Epithelial cell of prostate (primary cell): Measurements from ENCODE around the gene UBL7.

Source experiments
- DNase-seq: peaks from one replicate; pipeline ENCODE4 v3.0.0-alpha.2; 2011; ENCODE audit warnings: low read depth, low spot score
- H3K27ac ChIP-seq: fragments of 450-650 bp; 2 replicates; pipeline ENCODE4 v1.5.1; 2017; ENCODE audit warnings: mild to moderate bottlenecking

The UBL7 gene

DNA sequence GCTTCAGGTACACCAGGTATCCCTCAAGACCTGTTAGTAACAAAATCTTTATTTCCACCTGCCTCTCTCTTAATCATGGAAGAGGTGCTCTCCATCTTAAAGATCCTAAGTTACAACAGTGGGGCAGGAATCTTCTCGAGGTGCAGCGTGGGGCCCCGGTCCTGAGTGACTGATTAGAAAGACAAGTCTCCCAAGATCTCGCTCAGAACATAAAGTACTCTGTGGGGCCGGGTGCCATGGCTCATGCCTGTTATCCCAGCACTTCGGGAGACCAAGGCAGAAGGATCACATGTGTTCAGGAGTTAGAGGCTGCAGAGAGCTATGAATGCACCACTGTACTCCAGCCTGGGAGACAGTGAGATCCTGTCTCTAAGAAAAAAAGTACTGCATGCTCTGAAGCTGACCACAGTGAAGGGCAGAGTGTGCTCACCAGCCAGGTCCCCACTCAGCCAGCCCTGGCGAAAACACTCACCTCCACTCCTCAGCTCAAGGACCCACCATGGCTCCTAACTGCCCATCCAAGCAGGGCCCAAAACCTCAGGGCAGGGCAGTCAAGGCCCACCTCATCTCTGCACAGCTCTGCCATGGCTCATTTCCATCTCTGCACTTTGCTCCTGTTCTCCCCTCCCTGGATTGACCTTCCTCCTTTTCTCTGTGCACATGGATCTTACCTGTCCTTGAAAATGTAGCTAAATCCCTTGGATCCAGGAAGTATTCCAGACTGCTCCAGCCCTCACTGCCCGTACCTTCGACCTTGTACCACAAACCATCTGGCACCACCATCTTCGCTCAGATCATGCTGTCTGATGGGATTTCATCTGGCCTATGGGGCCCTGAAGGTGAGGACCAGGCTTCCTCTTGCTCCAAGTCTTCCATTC lies 34.3 kb downstream of the UBL7 start:
- H3K27ac ChIP-seq = peak overlapping the region; percentile 36
- DNase-seq = no peak

DNA sequence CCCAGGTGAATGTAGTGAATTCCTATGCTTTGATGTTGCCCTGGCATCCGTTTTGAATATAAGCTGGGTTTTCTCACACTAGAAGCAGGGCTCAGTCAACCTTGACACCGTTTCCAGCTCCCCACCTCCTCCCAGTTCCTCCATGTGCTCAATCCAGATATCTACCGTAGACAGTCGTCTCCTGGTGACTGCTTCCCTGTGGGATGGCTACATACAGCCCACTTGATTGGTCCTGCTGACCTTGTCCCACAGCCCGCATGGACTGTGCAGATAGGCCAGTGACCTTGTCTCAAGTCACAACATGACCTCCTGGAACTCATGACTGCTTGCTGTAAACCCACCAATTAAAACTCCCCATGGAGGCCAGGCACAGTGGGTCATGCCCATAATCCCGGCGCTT lies 35.3 kb downstream of the UBL7 start:
- H3K27ac ChIP-seq = peak overlapping the region; percentile 88
- no peak for DNase-seq

DNA sequence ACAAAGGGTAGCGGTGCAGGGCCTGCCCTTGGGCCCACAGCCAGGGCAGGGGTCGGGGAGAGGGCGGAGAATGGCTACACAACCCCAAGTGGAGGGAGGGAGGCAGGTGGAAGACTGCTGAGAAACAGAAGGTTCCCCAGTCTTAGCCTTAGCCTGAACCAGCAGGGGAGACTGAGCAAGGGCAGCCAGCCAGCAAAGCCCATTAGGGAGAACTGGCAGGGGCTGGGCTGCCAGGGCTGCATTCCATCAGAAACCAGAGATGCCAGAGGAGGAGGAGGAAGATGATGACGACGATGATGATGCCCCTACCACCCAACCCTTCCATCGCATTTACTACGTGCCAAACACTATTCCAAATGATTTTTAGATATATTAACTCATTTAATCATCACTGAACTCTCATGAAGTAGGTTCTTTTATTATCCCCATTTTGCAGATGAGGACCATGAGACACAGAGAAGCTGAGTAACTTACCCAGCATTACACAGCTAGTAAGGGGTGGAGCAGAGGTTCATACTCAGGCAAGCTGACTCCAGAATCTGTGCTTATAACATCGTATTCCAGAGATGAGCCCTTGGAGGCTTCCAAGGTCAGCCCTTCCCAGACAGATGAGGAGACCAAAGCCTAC lies 35.9 kb downstream of the UBL7 start:
- H3K27ac ChIP-seq = peak overlapping the region; percentile 88

DNA sequence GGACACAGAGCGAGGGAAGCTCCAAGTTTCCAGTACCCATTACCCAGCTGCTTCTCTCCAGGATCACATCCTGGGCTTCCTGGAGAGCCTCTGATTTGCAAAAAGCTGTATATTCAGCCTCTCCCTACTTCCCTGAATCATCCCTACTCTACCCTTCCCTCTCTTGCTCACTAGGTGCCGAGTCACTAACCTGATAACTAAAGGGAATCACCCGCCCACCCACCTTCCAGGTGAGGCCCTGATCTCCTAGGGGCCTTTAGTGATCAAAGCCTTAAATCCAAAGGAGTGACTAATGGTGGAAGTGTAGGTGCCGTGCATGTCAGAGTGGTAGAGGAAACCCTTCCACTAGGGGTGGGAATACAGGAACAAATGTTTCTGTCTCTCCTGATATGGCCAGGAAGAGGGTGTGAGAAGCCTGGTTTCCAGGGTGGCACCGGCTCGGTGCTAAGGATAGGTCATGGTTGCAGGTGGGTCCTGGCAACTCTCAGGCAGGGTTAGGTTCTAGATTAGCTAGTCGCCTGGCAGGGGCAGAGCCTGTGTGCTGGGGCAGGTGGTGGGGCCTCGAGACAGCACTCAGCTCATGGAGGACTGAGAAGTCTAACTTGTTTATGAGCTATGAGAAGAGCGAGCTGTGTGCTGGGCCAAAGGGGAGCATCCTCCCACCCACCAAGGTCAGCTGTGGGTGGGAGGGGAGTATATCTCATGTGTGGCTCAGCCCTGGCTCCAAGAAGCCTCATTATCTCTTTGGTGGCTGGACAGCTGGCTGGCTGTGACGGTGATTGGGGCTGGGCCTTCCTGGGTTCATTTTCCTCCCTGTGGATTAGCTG lies 37.3 kb downstream of the UBL7 start:
- DNase-seq = peak; percentile 49
- H3K27ac ChIP-seq = peak overlapping the region; percentile 88

More for the DNA sequence above, 35.9 kb downstream of the UBL7 start:
- no peak for DNase-seq

DNA sequence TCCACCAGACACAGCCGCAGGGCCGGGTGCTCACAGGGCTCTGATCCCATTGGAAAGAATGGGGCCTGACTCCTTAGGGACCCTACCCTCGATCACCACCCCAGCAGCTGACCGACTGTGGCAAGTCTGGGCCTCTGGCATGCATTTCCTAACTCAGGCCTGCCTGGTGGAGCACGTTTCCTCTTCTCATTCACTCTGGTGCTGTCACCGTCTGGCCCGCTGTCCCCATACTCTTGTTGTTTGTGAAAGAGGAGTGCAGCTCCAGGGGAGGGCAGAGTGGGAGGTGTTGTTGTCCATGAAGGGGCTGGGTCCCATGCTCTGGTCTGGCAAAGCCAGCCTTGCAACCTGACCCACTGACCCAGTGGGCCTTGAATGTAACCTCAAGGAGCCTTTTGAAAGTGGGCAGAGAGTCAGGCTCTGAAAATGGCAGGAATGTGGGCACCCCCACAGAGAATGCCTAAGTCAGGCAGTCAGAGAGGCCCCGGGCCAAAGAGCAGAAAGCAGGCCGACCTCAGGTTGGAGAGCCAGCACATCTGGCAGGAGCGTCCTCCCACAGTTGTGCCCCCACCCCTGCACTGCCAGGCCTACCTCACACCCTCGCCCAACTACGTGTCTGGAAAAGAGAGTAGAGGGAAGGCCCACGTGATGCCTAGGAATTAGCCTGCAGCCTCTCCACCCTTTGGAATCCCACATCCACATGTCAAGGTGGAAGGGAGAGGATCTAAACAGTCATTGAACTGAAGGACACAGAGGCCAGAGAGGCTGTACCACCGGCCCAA lies 38.1 kb downstream of the UBL7 start:
- H3K27ac ChIP-seq = peak overlapping the region; percentile 88

DNA sequence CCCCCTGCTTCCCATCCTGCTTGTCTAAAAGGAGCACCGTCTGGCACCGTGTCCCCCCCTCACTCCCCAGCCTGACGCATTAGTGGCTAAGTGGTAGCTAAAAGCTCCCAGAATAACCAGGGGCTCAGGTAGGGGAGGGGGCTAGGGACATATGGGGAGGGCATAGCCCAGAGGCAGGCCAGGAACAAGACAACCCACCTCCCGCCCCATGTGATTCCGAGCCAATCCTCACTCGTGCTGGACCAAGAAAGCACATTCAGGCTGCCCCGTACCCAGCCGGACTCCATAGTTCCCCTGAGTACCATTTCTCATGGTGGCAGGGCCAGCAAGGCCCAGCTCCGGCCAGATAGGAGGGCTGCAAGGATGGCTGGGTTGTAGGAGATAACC lies 38.7 kb downstream of the UBL7 start:
- peak overlapping the region; percentile 88 for H3K27ac ChIP-seq
- no peak for DNase-seq

More for the DNA sequence above, 38.1 kb downstream of the UBL7 start:
- DNase-seq = no peak

DNA sequence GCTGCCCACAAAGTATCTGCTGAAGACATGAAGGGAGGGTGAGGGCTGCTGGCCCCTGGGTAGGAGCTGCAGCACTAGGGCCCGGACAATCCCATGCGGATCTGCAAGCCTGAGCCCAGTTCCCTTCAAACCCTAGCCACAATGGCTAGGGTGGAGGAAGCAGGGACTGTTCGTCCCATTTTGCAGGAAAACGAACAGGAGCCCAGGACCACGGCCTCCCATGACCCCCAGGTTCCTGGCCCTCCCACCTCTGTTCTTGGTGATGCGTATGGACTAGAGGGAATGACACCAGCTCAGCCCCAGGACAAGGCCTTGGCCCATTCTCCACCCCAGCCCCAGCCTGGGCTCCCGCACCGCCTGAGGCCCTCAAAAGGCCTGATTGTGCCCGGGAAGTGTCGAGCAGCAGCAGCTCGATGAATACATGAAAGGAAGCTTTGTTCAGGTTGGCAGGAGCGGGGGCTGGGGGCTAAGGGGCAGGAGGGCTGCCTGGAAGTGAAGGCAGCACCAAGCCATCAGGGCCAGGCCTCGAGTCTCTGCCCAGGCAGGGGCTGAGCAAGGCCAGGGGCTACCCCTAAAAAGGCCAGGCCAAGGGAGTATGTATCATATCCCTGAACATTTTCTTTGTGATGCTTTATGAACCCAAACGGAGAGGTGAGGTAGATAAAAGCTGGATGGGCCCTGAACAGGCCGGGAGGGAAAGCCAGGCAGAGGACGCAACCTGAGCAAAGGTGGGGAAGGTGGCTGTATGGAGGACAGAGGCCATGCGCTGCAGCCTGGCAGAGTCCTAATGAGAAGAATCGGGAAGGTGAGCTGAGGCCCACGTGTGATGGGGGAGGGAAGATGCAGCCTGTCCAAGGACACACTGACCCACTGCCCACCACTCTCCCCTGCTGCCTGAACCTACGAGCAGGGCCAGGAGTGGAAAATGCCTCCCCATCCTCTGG lies 39.4 kb downstream of the UBL7 start:
- H3K27ac ChIP-seq = peak overlapping the region; percentile 88
- no peak for DNase-seq

DNA sequence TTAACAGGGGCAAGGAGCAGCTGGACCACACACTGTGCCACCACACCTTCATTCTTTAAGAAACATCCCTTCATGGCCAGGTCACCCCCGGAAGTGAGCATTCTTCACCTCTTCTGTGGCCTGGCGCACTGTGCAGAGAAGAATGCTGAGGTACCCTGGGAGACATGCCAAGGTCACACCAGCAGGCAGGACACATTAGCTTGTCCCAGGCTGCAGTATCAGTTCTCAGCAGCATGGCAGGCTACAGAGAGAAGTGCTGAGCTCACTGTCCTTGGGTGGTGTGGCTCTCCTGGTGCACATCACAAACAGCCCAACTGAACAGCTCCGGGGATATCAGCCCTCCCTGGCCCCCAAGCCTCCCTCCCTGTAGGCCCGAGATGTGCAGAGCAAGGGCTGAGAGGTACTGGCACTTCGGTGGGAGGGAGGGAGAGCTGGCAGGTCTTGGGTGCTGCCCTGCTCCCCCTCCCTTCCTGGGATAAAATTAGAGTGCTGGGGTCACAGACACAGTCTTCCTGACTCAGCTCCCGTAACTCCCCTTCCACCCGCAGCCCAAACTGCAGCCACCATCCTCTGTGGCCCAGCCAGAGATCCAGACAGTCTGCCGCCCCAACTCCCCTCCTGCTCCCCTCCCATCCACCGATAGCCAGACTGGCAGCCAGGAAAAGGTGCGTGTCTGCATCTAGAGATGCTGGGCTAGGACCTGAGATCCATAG lies 40.6 kb downstream of the UBL7 start:
- H3K27ac ChIP-seq = peak overlapping the region; percentile 88
- DNase-seq = no peak

DNA sequence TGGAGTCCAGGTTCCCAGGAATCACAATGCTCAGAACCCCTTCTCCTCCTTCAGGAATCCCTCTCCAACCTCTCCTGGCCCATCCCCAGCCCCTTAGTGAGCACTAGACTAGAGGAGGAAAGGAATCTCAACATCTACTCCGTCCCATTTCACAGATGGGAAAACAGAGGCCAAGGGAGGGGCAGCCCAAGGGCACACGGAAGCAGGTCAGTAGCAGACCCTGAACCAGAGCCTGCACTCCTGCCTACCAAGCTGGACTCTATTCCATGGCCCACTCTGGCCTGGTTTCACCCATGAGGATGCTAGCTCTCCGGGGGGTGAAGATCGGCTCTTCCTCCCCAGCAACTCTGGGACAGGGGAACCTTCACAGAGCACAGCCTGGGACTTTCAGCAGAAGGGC lies 41.5 kb downstream of the UBL7 start:
- peak overlapping the region; percentile 88 for H3K27ac ChIP-seq
- no peak for DNase-seq

DNA sequence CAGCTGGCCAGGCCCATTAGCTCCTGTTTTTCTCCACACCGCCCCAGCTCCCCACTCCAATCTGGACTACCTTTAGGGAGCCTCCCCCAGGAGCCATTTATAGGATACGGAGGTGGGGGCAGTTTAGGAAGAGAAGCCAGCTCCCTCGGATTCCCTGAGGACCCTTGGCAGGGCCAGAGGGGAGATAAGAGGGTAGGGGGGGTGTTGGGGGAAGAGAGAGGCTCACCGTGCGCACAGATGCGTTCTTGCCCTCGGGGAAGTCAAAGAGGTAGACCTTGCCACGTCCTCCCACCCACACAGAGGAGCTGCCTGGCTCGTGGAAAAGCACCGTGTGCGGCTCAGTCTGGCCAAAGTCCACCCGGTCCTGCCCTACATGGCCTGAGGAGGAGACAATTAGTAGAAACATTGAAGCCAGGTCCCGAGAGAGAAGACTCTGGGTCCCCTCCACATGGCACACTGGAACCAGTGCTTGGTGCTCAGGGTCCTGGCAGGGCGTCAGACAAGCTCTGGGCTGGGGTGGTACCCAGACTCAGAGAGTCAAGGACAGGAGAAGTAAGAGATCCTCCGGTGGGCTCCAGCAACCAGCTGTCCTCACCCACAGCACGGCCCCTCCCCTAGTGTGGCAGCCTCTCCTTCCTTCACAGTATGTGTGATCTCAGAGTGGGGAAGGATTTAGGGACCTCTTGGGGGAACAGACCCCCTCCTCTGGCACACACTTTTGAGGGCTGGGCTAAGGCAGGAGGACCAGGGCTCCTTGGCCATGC lies 42.2 kb downstream of the UBL7 start:
- DNase-seq = no peak
- H3K27ac ChIP-seq = peak overlapping the region; percentile 88

DNA sequence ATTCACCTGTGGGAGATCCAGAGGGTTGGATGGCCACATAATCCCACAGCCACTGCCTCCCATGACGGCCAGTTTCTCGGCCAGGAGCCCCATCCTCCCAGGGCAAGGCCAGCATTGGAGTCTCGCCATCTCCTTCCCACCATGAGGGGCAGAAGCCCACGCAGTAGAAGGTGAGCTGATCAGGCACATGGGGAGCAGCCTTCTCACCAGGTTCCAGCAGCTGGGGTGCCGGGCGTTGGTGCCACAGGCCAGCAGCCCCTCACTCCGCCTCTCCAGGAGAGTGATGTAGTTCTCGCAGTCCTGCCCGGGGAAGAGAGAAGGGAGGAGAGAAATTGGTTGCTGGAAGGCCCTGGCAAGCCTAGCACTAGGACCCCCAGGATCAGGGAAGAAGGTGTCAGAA lies 43.3 kb downstream of the UBL7 start:
- no peak for DNase-seq

DNA sequence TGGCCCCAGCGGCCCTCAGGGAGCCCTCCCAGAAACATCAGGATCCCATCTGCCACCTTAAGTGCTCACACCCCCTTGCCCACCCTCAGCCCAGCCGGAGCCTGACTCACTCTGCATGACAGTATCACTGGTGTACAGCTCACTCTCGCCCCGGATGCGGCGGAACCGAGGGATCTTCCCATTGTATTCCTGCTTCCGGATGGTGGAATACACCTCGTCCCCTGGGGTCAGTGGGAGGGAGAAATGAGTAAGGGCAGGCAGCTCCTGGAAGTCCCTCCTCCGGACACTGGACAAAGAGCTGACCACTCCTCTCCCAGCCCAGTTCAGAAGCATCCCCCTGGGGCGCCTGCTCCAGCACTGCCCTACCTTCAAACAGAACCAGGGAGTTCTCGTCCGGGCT lies 43.7 kb downstream of the UBL7 start:
- peak overlapping the region; percentile 88 for H3K27ac ChIP-seq
- DNase-seq = no peak

More for the DNA sequence above, 43.3 kb downstream of the UBL7 start:
- H3K27ac ChIP-seq = peak overlapping the region; percentile 88

DNA sequence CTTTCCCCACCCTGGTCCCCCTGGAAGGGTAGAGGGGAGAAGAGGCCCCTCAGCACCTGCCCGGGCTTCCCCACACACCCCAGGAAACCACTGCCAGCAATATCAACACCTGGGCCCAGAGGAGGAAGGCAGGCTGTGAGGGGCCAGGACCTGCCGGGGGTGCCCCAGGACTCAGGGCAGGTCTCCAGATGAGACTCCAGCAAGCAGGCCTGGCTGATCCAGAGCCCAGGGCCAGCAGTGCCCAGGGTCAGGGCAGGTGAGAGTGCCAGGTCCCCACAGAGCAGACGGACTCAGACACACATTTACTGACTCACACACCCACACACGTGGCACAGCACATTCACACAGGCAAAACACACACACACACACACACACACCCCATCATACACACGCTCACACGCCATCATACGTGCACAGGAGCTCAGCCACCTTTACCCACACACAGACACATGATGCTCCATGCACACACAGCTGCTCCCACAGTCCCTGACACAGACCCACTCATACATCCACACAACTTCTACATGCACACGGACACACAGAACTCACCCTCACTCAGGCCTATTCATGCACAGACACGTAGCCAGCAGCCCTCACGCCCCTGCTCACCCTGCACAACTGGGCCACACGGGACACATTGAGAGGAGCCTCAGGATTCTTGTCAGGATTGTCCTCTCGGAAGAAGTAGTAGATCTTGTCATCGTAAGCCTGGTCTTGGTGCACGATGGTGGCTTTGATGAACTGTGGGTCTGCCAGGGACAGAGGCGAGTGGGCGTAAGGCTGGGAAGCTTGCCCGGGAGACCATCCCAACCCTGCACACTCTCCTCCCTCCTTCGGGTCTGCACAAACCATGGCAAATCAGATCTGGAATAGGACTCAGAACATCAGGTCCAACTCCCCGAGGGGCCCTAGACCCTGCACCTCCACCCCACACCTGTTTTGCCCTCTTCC lies 44.7 kb downstream of the UBL7 start:
- no peak for DNase-seq
- peak overlapping the region; percentile 88 for H3K27ac ChIP-seq

DNA sequence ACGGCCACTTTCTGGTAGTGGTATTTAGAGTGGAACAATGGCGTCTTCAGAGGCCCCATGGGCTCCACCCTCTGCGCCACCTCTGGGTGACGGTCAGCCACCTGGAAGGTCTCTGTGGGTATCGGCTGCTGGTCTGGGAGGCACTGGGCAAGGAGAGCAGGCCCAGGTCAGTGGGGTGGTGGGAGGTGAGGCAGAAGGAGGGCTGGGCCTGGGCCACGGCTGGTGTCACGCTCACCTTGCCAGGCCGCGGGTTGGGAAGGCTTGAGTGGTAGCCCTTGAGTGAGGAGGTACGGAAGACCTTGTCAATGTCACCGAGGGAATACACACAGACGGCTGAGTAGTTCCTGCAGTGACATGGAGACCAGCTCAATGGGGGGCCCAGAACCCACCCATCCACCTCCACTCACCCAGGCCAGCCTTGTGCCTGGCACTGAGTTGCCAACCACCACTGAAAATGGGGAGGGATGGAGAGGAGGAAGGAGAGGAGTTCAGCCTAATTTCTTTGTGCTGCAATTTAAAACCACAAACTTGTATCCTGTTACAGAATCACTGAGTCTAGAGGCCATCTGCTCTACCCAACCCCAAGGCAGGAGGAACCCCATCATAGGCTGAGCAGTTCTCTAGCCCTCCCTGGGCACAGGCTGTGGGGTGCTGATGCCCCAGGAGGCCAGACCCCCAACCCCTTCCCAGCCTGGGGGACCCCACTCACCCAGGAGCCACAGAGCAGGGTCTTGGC lies 46.2 kb downstream of the UBL7 start:
- no peak for DNase-seq
- no peak overlapping the region for H3K27ac ChIP-seq

DNA sequence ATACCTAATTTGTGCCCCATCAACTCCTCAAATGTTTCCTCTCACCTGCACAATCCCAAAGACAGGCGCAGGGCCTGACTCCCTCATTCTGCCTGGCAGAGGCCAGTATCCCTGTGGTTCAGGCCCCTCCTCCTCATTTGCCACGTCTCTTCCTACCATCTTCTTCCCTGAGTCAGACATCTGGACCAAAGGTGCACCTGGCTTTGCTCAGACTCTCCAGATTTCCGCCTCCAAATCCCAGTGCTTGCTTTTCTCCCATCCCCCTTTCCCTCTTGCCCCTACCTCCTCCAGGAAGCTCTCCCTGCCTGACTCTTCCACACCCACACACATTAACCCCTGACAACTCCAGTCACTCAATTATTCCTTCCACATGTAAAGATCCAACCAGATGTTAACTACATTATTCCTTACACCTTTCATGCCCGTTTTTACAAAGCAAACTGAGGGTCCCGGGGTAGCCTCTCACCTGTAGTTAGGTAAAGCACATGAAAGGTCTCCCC lies 46.8 kb downstream of the UBL7 start:
- H3K27ac ChIP-seq = peak overlapping the region; percentile 8
- DNase-seq = no peak
